Ammon's horn (tissue), 1 donor: ENCODE data around the gene SNAP25.
A peak's percentile ranks its signal among the peaks of the same experiment; 100 is the strongest.

Experiments
- DNase-seq: peaks from one replicate; pipeline ENCODE4 v3.0.0-alpha.2; 2016; ENCODE audit warnings: low spot score

The SNAP25 gene

DNA sequence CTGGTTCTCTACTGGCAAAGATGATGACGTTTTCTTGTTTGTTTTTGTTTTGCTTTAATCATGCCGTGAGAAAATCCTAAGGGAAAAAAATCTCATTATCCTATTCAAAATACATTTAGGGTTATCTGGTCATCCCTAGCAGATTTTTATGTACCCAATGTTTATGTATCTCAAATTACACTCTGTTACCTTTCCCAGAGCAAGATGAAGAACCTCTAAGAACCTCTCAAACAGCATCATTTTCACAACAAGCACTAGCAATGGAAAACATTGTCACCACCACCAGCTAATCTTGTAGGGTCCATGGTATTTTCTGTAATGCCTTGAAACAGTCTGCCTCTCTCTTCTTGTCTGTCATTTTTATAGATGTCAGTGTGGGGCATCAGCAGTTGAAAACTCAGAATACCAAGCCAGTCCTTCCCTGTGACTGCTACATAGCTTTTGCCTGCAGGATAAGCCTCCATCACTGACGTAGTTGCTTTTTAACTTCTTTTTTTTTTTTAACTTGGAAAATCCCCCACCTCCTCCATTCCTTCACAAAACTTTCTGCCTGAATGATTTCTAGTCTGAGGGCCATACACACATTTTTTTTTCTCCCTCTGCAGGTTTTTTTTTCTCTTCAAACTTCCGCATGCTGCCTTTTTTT, 2.4 kb upstream of the SNAP25 start:
- peak; percentile 24 for DNase-seq

DNA sequence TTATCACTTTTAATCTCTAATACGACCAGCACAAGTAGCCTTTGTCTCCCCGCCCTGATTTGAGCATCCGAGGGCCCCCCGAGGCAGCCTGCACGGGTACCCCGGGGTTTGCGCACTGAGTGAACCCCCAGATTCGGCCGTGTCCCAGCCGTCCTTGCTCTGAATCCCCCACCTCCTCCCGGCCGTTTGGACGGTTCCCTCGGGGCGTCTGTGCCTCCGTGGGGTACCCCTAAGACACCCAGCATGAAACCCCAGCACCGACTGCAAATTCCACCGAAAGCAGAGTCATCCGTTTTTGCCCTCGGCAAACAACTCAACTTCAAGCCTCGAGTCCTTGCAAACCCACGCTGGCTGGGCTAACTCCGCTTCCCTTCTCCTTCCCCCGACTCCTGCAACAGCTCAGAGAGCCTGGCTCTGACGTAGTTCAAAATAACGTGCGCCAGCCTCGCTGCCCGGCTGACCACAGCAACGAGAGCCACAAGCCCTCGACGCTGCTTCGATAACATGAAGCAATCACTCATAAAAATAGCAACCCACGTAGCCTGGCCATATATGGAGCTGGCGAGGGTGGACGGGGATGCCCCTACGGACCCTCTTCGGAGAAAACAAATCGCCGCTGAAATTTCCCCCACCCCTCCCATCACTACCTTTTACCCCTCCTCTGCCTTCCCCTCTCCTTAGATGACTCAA, 764 bp upstream of the SNAP25 start:
- DNase-seq: peak; percentile 83

DNA sequence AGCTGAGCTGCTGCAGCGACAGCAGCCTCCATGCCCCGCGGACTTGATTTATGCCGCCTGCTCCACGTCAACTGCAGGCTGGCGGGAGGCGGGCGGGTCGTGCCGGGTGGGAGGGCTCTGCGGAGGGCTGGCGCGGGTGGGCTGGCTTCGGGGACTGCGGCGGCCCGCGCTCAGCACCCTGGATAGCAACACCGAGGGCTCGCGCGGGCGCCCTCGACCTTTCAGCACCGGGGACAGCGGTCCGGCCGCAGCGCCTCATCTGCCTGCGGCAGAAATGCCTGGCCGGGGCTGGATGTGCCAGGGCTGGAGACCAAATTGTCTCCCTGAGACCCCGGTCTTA, 792 bp downstream of the SNAP25 start:
- DNase-seq: peak; percentile 76

DNA sequence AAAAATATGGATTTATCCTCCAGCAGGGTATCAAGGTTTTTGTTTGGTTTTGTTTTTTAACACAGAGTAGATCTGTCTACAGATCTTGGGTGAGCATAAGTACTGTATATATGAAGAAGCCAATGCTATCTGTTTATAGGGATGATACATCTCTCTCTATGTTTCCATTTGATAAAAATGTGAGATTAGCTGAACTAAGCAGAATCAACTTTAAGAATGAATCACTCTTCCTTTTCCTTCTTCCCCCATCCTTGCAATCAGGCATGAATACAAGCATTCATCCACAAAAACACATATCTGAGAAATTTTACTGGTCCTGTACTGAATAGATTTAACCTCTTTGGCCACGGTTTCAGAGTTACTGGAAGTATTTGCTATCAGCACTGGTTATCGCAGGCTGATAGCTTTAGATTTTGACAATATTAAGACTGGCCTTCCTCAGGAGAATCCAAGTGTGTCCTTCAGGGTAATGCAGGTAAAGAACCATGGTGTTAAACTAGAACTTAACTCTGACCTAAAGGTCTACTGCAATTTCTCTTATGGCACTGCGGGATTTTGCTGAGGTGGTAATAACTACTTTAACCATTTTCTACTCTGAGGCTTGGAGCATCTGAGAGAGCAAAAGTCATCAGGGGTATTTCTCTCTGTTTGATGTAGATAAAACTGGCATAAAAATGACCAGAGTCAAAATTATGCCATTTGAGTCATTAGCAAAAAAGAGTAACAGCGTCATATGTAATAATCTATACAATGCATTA, 1.5 kb downstream of the SNAP25 start:
- no peak for DNase-seq

- peak; percentile 26 for DNase-seq
Observed at GRCh38 chr20:10221021-10221420, 2.4 kb downstream of the SNAP25 start.

GRCh38 chr20:10225439-10226060, 6.9 kb downstream of the SNAP25 start:
- DNase-seq: no peak

GRCh38 chr20:10228330-10228729, 9.7 kb downstream of the SNAP25 start:
- DNase-seq: no peak

- DNase-seq: no peak
Observed at GRCh38 chr20:10231290-10231689, 12.7 kb downstream of the SNAP25 start.

DNA sequence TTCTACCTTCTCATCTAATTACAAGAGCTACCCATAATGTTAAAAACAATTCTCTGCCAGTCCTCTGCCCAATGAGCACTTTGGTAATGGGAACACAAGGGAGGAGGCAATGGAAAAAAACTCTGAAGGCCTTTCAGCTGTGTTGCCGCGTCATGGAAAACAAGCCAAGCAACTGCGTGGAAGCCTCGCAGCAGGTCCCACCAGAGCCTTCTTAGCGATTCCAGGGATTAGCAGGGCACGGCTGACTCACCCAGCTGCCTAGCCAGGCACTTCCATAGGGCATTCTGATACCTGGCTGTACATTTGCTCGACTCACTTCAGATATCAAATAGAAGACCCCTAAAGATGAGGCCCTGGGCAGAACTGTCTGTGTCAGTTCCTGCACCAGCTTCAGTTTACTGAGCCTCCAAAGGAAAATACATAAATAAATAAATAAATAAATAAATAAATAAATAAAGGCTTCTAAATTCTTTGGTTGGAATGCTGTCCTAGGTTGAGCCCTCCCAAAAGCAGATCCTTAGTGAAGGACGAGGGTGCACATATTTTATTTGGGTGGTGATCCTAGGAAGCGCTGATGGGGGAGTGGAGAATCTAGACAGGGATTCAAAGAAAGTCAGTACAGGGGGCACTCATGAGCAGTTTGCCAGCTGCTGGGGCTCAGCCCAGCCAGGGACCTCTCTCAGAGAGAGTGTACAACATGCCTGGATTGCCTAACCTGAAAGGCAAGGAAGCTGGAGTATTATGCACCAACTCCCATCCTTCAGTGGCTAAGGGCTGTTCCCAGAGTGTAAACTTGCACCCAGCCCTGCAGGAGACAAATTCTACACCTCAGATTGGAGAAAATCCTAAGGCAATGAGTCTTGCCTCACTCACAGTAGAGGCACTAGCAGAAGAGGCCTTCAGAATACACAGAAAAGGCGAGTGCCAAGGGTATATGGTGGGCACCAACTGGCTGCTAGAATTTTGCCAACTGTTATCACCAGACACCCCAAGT, 18.2 kb downstream of the SNAP25 start:
- peak; percentile 22 for DNase-seq

DNA sequence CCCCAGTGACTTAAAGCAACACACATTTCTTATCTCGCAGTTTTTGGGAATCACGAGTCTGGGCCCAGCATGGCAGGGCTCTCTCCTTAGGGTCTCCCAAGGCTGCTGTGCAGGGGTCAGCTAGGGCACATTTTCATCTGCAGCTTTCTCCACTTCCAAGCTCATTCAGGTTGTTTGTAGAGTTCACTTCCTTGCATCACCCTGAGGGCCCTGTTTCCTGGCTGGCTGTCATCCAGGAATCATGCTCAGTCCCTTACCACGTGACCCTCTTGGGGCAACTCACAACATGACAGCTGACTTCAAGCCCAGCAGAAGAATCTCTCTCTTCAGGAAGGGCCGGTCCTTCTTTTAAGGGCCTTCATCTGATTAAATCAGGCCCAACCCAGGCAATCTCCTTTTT, 21.3 kb downstream of the SNAP25 start:
- DNase-seq: no peak

GRCh38 chr20:10240655-10241054, 22.0 kb downstream of the SNAP25 start:
- no peak for DNase-seq

DNA sequence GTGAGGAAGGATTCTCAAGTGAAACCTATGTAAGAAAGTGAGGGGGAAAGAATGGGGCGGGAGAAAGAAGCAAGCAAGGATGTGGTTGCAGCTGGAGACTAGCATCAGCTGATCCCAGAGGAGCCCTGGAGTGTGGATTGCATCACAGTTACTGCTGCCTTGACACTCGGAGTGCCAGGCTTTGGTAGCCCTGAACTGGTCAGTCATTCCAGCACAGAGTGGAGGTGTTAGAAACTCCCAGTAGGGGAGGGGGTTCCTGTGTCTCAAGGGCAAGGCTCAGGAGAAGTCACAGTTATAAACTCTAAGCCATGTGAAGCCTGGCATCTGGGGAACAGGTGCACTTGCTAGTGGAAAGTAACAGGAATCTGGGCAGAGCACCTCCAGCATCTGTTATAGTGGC, 23.5 kb downstream of the SNAP25 start:
- no peak for DNase-seq

- no peak for DNase-seq
Observed at GRCh38 chr20:10247440-10247839, 28.8 kb downstream of the SNAP25 start.

GRCh38 chr20:10249048-10249770, 30.6 kb downstream of the SNAP25 start:
- DNase-seq: no peak

DNA sequence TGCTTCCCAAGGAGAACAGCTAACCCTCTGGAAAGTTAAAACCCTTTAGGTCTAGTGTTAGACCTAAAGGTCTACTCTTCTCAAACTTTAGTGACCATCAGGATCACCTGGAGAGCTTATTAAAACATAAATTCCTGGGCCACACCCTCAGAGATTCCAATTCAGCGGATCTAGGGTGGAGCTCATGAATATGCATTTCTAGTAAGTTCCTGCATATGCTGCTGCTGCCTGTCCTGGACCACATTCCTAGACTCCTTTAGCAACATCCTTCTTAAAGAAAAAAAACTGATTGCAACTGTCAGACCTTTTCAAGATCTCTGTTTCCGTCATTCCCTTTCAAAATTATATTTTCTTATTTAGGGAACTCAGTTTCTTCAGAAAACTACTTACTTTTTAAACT, 31.2 kb downstream of the SNAP25 start:
- no peak for DNase-seq

- no peak for DNase-seq
Observed at GRCh38 chr20:10250902-10251301, 32.3 kb downstream of the SNAP25 start.

GRCh38 chr20:10253780-10254179, 35.1 kb downstream of the SNAP25 start:
- no peak for DNase-seq

DNA sequence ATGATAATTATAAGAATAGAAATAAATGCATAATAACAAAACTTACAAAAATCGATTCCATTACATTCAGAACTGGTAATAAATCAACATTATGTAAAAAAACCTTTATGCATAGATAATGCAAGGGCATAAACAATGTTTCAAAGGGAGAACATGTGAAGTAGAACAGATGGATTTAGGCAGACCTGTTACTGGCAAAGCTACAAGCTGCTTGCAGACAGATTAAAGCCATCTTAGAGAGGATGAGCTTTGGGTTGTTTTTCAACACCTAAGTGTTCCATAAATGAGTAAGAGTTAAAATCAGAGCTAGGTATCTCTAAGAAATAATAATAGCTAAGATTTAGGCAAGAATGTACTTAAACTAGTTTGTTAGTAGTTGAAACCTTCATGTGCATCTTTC, 37.2 kb downstream of the SNAP25 start:
- no peak for DNase-seq

GRCh38 chr20:10259166-10259565, 40.5 kb downstream of the SNAP25 start:
- DNase-seq: no peak

DNA sequence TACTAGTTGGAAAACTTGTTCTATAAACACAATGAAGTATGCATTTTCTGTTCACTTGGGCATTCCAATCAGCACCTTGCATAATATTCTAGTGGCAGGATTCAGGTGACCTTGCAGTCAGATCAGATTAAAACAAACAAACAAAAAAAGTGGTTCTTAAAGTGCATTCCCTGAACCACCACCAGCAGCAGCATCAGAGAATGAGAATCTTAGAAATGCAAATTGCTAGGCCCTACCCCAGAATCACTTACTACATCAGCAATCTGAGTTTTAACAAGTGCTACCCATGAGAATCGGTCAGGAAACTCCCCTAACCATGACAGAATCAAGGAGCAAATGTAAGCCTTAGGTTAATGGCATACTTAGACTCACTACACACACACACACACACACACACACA, 41.7 kb downstream of the SNAP25 start:
- no peak for DNase-seq

DNA sequence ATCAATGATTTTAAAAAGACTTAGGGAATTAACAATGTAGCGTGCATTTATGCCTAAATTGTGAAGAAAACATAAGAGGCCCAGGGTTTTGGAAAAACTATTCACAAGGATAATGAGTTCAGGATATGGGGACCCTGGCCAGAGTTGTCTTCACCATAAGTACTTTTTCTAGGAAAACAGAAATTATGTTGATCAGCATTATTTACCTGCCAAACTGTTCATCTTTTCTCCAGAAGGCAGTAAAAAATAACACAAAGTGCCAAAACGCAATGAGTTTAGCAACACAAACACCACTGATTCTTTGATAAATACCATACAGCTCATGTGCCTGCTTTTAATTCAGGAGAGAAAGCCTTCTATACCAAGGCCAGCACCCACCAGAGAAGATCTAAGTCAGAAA, 43.1 kb downstream of the SNAP25 start:
- DNase-seq: no peak
